K562 (cell line): ENCODE data around the gene RPS6KA4. TPM values are rescaled to one million over a fixed set of nuclear protein-coding genes. Genes with fewer than 3 reads are reported as not detected.

Experiments
- ARID1B ChIP-seq: fragments of 450-650 bp; IDR thresholded peaks from 2 replicates; pipeline ENCODE4 v1.6.1; 2016; ENCODE audit warnings: antibody characterized with exemption, mild to moderate bottlenecking, inconsistent platforms
- CBX8 ChIP-seq: fragments of 200-600 bp; sonication (generic); IDR thresholded peaks from 2 replicates; pipeline ENCODE4 v1.6.1; 2012; ENCODE audit warnings: borderline replicate concordance, mixed run types, low read depth, mild to moderate bottlenecking, moderate library complexity, mixed read lengths, low read length, control low read depth, inconsistent platforms; ENCODE audit not compliant: poor library complexity, severe bottlenecking; ENCODE audit errors: extremely low read depth
- DIDO1 ChIP-seq: fragments of 450-650 bp; IDR thresholded peaks from 2 replicates; pipeline ENCODE4 v1.6.1; 2016; ENCODE audit warnings: low read depth, missing biosample characterization, missing genetic modification characterization
- L3MBTL2 ChIP-seq: fragments of 450-650 bp; IDR thresholded peaks from 2 replicates; pipeline ENCODE4 v1.6.1; 2016; ENCODE audit warnings: mild to moderate bottlenecking, moderate library complexity
- PCBP1 ChIP-seq: fragments of 200-400 bp; formaldehyde crosslinking; IDR thresholded peaks from 2 replicates; pipeline ENCODE4 v1.6.1; 2018; ENCODE audit warnings: mild to moderate bottlenecking, low read depth, low read length; ENCODE audit not compliant: poor library complexity, severe bottlenecking
- PML ChIP-seq: IDR thresholded peaks from 2 replicates; pipeline ENCODE4 v1.6.1; 2012; ENCODE audit warnings: low read length, inconsistent platforms
- PURB ChIP-seq: sonication (generic); formaldehyde crosslinking; IDR thresholded peaks from 2 replicates; pipeline ENCODE4 v1.9.0; 2021; ENCODE audit warnings: low read depth, mild to moderate bottlenecking, missing genetic modification reagents
- SAFB ChIP-seq: fragments of 200-400 bp; formaldehyde crosslinking; IDR thresholded peaks from 2 replicates; pipeline ENCODE4 v1.6.1; 2017; ENCODE audit warnings: low read depth, low read length, borderline replicate concordance
- SLC30A9 ChIP-seq: fragments of 250-450 bp; sonication (Bioruptor Pico); IDR thresholded peaks from 2 replicates; pipeline ENCODE4 v1.8.0; 2022; ENCODE audit warnings: mild to moderate bottlenecking, moderate library complexity
- SNRNP70 ChIP-seq: fragments of 200-400 bp; formaldehyde crosslinking; optimal IDR thresholded peaks from 2 replicates; pipeline ENCODE3; 2017; ENCODE audit warnings: low read depth, low read length
- STAG1 ChIP-seq: sonication (generic); formaldehyde crosslinking; IDR thresholded peaks from 2 replicates; pipeline ENCODE4 v1.5.0; 2020; ENCODE audit warnings: missing genetic modification reagents, borderline replicate concordance
- ZBED1 ChIP-seq: IDR thresholded peaks from 2 replicates; pipeline ENCODE4 v1.6.1; 2014
- ZKSCAN8 ChIP-seq: fragments of 200-800 bp; sonication (Bioruptor generic); IDR thresholded peaks from 2 replicates; pipeline ENCODE4 v1.6.1; 2016; ENCODE audit warnings: missing genetic modification characterization, missing compliant biosample characterization
- ZNF644 ChIP-seq: fragments of 200-800 bp; sonication (Bioruptor generic); IDR thresholded peaks from 2 replicates; pipeline ENCODE4 v1.6.1; 2016; ENCODE audit warnings: low read depth, missing genetic modification characterization, missing compliant biosample characterization
- ZNF707 ChIP-seq: fragments of 250-450 bp; sonication (Bioruptor Pico); conservative IDR thresholded peaks from 2 replicates; pipeline ENCODE4 v1.8.0; 2022; ENCODE audit warnings: inconsistent platforms, mild to moderate bottlenecking, moderate library complexity
- ZNF717 ChIP-seq: fragments of 250-450 bp; sonication (Bioruptor Pico); IDR thresholded peaks from 2 replicates; pipeline ENCODE4 v1.5.0; 2021
- ZNF75A ChIP-seq: fragments of 450-650 bp; formaldehyde crosslinking; IDR thresholded peaks from 2 replicates; pipeline ENCODE4 v1.4.0; 2020; ENCODE audit warnings: mild to moderate bottlenecking
- ZNF780A ChIP-seq: fragments of 250-450 bp; sonication (Bioruptor Pico); IDR thresholded peaks from 2 replicates; pipeline ENCODE4 v1.5.0; 2021; ENCODE audit warnings: mild to moderate bottlenecking
- polyA plus RNA-seq, 8 experiments: library from polyadenylated mRNA; depleted of rRNA in 4 of 8; stranded (reverse) in 5 of 8; unstranded in 3 of 8; fragments of >200 nt; fragmentation: Nextera tagmentation in 2 of 8; fragmentation: Illumina TruSeq in 1 of 8; extraction: Ambion mirVana in 2 of 8; extraction: Trizol in 1 of 8; gene quantifications; 2 replicates each; pipeline versions ENCODE4 v1.2.1 to v1.2.3, GENCODE V29; 2011 to 2014; ENCODE audit warnings: inconsistent platforms in 1 of 8, missing spikeins in 1 of 8
- total RNA-seq, 7 experiments: library from RNA; depleted of rRNA in 6 of 7; stranded (reverse); fragments of >200 nt in 6 of 7; fragmentation: Illumina TruSeq in 2 of 7; extraction: Trizol in 2 of 7; gene quantifications; 2 replicates each; pipeline versions ENCODE4 v1.2.1 to v1.2.3, GENCODE V29; 2011 to 2021; ENCODE audit warnings: low replicate concordance in 1 of 7
- TF ChIP-seq, protein P1 (sequence below): fragments of 250-450 bp; sonication (Bioruptor Pico); IDR thresholded peaks from 2 replicates; pipeline ENCODE4 v1.5.0; 2022; ENCODE audit warnings: mild to moderate bottlenecking
- TF ChIP-seq, protein P2 (sequence below): fragments of 250-450 bp; sonication (Bioruptor Pico); IDR thresholded peaks from 2 replicates; pipeline ENCODE4 v1.8.0; 2022; ENCODE audit warnings: inconsistent platforms
- TF ChIP-seq, protein P3 (sequence below): fragments of 450-650 bp; IDR thresholded peaks from 2 replicates; pipeline ENCODE4 v1.6.1; 2018; ENCODE audit warnings: mild to moderate bottlenecking, low read depth; ENCODE audit not compliant: partially characterized antibody

The RPS6KA4 gene
- total and polyA plus RNA-seq, 9 of the 15 experiments (the other 6 are each of a cell fraction or from before 2014, with no cell fraction given) = 0.15 to 23.8 (median 9.8) TPM

DNA sequence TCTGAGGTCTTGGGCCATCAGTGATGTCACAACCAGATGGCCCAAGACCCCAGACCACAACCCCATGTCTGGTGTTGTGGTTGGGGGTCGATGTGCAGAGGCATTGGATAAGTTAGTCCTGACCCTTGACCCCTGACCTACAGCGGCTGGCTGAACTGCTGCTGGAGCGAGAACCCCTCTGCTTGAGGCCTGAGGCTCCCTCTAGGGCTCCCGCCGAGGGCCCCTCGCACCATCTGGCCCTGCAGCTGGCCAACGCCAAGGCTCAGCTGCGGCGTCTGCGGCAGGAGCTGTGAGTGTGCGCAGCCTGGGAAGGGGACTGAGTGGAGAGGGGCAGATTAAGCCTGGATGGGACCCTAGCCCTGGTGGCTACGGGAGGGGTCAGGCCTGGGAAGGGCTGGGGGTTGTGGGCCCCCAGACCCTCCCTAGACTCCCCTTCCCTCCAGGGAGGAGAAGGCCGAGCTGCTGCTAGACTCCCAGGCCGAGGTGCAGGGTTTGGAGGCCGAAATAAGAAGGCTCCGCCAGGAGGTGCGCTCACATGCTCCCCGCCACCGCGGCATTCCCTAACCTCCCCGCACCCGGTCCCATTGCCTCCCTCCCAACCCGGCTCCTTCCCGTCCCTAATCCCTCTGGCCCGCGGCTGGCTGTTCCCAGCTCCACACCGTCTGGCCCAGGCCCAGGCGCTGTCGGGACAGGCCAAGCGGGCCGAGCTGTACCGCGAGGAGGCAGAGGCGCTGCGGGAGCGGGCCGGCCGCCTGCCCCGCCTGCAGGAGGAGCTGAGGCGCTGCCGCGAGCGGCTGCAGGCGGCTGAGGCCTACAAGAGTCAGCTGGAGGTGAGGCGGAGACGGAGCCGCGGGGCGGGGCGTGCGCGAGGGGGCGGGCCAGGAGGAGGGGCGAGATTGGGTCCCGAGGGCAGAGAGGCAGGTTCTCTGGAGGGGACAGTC is 16.8 kb upstream of the RPS6KA4 start (continued):
- TF ChIP-seq SNRNP70 (no peak), ZKSCAN8 (CRISPR knock-in tag) (no peak), ZBED1 (0 out of 2 replicates have a peak, but pooled peaks have one; percentile 48), SLC30A9 (no peak), L3MBTL2 (peak; percentile 90), ZNF75A (CRISPR knock-in tag) (no peak), ZNF707 (CRISPR knock-in tag) (no peak), DIDO1 (tag) (no peak), PML (no peak), PURB (CRISPR knock-in tag) (no peak), SAFB (no peak), STAG1 (CRISPR knock-in tag) (no peak), ZNF780A (CRISPR knock-in tag) (no peak), CBX8 (no peak), ARID1B (0 out of 2 replicates have a peak, but pooled peaks have one; percentile 18), PCBP1 (peak; percentile 69), ZNF717 (CRISPR knock-in tag) (no peak), ZNF644 (tag) (no peak)
- TF ChIP-seq, protein P1, sequence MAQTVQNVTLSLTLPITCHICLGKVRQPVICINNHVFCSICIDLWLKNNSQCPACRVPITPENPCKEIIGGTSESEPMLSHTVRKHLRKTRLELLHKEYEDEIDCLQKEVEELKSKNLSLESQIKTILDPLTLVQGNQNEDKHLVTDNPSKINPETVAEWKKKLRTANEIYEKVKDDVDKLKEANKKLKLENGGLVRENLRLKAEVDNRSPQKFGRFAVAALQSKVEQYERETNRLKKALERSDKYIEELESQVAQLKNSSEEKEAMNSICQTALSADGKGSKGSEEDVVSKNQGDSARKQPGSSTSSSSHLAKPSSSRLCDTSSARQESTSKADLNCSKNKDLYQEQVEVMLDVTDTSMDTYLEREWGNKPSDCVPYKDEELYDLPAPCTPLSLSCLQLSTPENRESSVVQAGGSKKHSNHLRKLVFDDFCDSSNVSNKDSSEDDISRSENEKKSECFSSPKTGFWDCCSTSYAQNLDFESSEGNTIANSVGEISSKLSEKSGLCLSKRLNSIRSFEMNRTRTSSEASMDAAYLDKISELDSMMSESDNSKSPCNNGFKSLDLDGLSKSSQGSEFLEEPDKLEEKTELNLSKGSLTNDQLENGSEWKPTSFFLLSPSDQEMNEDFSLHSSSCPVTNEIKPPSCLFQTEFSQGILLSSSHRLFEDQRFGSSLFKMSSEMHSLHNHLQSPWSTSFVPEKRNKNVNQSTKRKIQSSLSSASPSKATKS (CRISPR knock-in tag) = no peak
- TF ChIP-seq, protein P2, sequence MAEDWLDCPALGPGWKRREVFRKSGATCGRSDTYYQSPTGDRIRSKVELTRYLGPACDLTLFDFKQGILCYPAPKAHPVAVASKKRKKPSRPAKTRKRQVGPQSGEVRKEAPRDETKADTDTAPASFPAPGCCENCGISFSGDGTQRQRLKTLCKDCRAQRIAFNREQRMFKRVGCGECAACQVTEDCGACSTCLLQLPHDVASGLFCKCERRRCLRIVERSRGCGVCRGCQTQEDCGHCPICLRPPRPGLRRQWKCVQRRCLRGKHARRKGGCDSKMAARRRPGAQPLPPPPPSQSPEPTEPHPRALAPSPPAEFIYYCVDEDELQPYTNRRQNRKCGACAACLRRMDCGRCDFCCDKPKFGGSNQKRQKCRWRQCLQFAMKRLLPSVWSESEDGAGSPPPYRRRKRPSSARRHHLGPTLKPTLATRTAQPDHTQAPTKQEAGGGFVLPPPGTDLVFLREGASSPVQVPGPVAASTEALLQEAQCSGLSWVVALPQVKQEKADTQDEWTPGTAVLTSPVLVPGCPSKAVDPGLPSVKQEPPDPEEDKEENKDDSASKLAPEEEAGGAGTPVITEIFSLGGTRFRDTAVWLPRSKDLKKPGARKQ = no peak
- TF ChIP-seq, protein P3, sequence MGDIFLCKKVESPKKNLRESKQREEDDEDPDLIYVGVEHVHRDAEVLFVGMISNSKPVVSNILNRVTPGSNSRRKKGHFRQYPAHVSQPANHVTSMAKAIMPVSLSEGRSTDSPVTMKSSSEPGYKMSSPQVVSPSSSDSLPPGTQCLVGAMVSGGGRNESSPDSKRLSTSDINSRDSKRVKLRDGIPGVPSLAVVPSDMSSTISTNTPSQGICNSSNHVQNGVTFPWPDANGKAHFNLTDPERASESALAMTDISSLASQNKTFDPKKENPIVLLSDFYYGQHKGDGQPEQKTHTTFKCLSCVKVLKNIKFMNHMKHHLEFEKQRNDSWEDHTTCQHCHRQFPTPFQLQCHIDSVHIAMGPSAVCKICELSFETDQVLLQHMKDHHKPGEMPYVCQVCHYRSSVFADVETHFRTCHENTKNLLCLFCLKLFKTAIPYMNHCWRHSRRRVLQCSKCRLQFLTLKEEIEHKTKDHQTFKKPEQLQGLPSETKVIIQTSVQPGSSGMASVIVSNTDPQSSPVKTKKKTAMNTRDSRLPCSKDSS = no peak
